DOHH2 (cell line): ENCODE measurements around the gene CAMTA1.

Experiments
- H3F3A ChIP-seq: fragments of 200-600 bp; sonication (generic), shearing (Covaris generic); 2 replicates; pipeline ENCODE4 v1.6.0; 2016; ENCODE audit warnings: antibody characterized with exemption, mild to moderate bottlenecking; ENCODE audit not compliant: control insufficient read depth, insufficient read depth
- H3K27ac ChIP-seq: fragments of 200-600 bp; sonication (generic); 2 replicates; pipeline ENCODE4 v1.5.1; 2014; ENCODE audit warnings: low read depth, mild to moderate bottlenecking, low read length, moderate library complexity
- H3K27me3 ChIP-seq: fragments of 200-600 bp; sonication (generic); 2 replicates; pipeline ENCODE4 v1.6.1; 2014; ENCODE audit warnings: mild to moderate bottlenecking, low read length, mixed read lengths; ENCODE audit not compliant: control insufficient read depth
- H3K36me3 ChIP-seq: fragments of 200-600 bp; sonication (generic); 2 replicates; pipeline ENCODE4 v1.6.1; 2014; ENCODE audit warnings: mild to moderate bottlenecking, low read length, moderate library complexity, mixed read lengths; ENCODE audit not compliant: control insufficient read depth
- H3K4me1 ChIP-seq: fragments of 200-600 bp; sonication (generic); 2 replicates; pipeline ENCODE4 v1.6.1; 2014; ENCODE audit warnings: mild to moderate bottlenecking, low read length, mixed read lengths; ENCODE audit not compliant: control insufficient read depth
- H3K4me2 ChIP-seq: fragments of 200-600 bp; sonication (generic); 2 replicates; pipeline ENCODE4 v1.6.0; 2014; ENCODE audit warnings: mild to moderate bottlenecking, low read length, moderate library complexity
- H3K4me3 ChIP-seq: fragments of 200-600 bp; sonication (generic); 2 replicates; pipeline ENCODE4 v1.5.1; 2014; ENCODE audit warnings: mild to moderate bottlenecking, low read length, mixed read lengths
- H3K79me2 ChIP-seq: fragments of 200-600 bp; sonication (generic); 2 replicates; pipeline ENCODE4 v1.6.1; 2014; ENCODE audit warnings: mild to moderate bottlenecking, low read length, mixed read lengths; ENCODE audit not compliant: control insufficient read depth
- H3K9me2 ChIP-seq: fragments of 200-600 bp; sonication (generic); replicated peaks from 2 replicates; pipeline ENCODE4 v1.6.1; 2014; ENCODE audit warnings: mild to moderate bottlenecking, low read length, mixed read lengths; ENCODE audit not compliant: control insufficient read depth
- H3K9me3 ChIP-seq: fragments of 200-600 bp; sonication (generic); 2 replicates; pipeline ENCODE4 v1.6.1; 2014; ENCODE audit warnings: antibody characterized with exemption, low read length, mixed read lengths; ENCODE audit not compliant: control insufficient read depth, insufficient read depth
- H4K20me1 ChIP-seq: fragments of 200-600 bp; sonication (generic); 2 replicates; pipeline ENCODE4 v1.6.0; 2014; ENCODE audit warnings: low read depth, mild to moderate bottlenecking, antibody characterized with exemption, low read length, moderate library complexity; ENCODE audit not compliant: control insufficient read depth, insufficient read depth
- CTCF ChIP-seq: fragments of 200-600 bp; sonication (generic); IDR thresholded peaks from one replicate; pipeline ENCODE4 v1.5.1; 2014; ENCODE audit warnings: antibody characterized with exemption, mild to moderate bottlenecking, low read depth, low read length; ENCODE audit not compliant: poor library complexity, severe bottlenecking
- EZH2phosphoT487 ChIP-seq: fragments of 200-600 bp; sonication (generic); IDR thresholded peaks from 2 replicates; pipeline ENCODE4 v1.6.1; 2017; ENCODE audit warnings: borderline replicate concordance, mild to moderate bottlenecking, antibody characterized with exemption, low read length, moderate library complexity, mixed read lengths

Gene CAMTA1

GRCh38 chr1:6966326-6966725, 181.1 kb downstream of the CAMTA1 start:
- no peak overlapping the region for H3K4me3 ChIP-seq
- no peak for TF ChIP-seq EZH2phosphoT487
- TF ChIP-seq CTCF: no peak
- H3F3A ChIP-seq: no peaks in the 10 kb centered on the region
- H3K9me2 ChIP-seq: no peaks in the 10 kb centered on the region
- 0 out of 2 replicates have a peak, but pooled peaks cover 3% of the 10 kb centered on the region for H4K20me1 ChIP-seq
- H3K9me3 ChIP-seq: no peaks in the 10 kb centered on the region
- no peak overlapping the region for H3K27ac ChIP-seq
- no peak overlapping the region for H3K4me2 ChIP-seq
- H3K27me3 ChIP-seq: peaks cover 12% of the 10 kb centered on the region
- no peaks in the 10 kb centered on the region for H3K79me2 ChIP-seq
- peaks cover 30% of the 10 kb centered on the region for H3K4me1 ChIP-seq
- H3K36me3 ChIP-seq: no peaks in the 10 kb centered on the region

- Histone ChIP-seq H3K4me1 (peaks cover 21% of the 10 kb centered on the region), H3F3A (no peaks in the 10 kb centered on the region), H3K79me2 (no peaks in the 10 kb centered on the region), H3K4me3 (no peak overlapping the region), H4K20me1 (0 out of 2 replicates have a peak, but pooled peaks cover 3% of the 10 kb centered on the region), H3K36me3 (no peaks in the 10 kb centered on the region), H3K4me2 (peak overlapping the region; percentile 7; the same call in 1 of the 2 replicates), H3K9me2 (no peaks in the 10 kb centered on the region), H3K27ac (no peak overlapping the region), H3K9me3 (no peaks in the 10 kb centered on the region), H3K27me3 (peaks cover 12% of the 10 kb centered on the region)
- TF ChIP-seq CTCF (no peak), EZH2phosphoT487 (no peak)
Observed at GRCh38 chr1:6967431-6968111, 182.3 kb downstream of the CAMTA1 start.

GRCh38 chr1:6969106-6969505, 183.9 kb downstream of the CAMTA1 start:
- TF ChIP-seq CTCF (no peak), EZH2phosphoT487 (no peak)
- 0 out of 2 replicates have a peak, but pooled peaks cover 3% of the 10 kb centered on the region for H4K20me1 ChIP-seq
- no peaks in the 10 kb centered on the region for H3K36me3 ChIP-seq
- no peak overlapping the region for H3K4me3 ChIP-seq
- H3K79me2 ChIP-seq: no peaks in the 10 kb centered on the region
- H3K9me2 ChIP-seq: no peaks in the 10 kb centered on the region
- no peaks in the 10 kb centered on the region for H3K9me3 ChIP-seq
- H3K27me3 ChIP-seq: peaks cover 12% of the 10 kb centered on the region
- no peaks in the 10 kb centered on the region for H3F3A ChIP-seq
- peaks cover 8% of the 10 kb centered on the region for H3K4me1 ChIP-seq
- no peak overlapping the region for H3K27ac ChIP-seq
- no peak overlapping the region for H3K4me2 ChIP-seq
